B cell (primary cell): ENCODE data around the gene SOX8. TPM values are rescaled to one million over a fixed set of nuclear protein-coding genes. Genes with fewer than 3 reads are reported as not detected.

Experiments
- ATAC-seq: fragments of 200-7000 bp; cut with Tn5 transposase; one replicate; pipeline ENCODE4 v1.10.0; 2021; ENCODE audit warnings: low read depth, mild to moderate bottlenecking, moderate number of reproducible peaks, moderate library complexity
- CTCF ChIA-PET: fragments of 350-600 bp; sonication (Branson Sonifier 250); formaldehyde crosslinking; loops from one replicate; lab custom pipeline; 2021; ENCODE audit warnings: antibody characterized with exemption, inconsistent platforms; lab: Charles Lee
- POLR2A ChIA-PET: fragments of 350-600 bp; sonication (Branson Sonifier 250); formaldehyde crosslinking; loops from one replicate; lab custom pipeline; 2021; ENCODE audit warnings: antibody characterized with exemption; lab: Charles Lee
- DNase-seq: peaks from one replicate; pipeline ENCODE4 v3.0.0; 2013
- H2AFZ ChIP-seq: 2 replicates; pipeline ENCODE4 v1.6.1; 2012; ENCODE audit warnings: mild to moderate bottlenecking, low read depth, low read length; ENCODE audit not compliant: insufficient read depth, poor library complexity, severe bottlenecking
- H3K27ac ChIP-seq, 2 donors: 1 replicate in 1 of 2; 2 replicates in 1 of 2; pipeline ENCODE4 v1.5.1; 2012 to 2013; ENCODE audit warnings: low read length in 2 of 2, mild to moderate bottlenecking in 2 of 2, moderate library complexity in 1 of 2
- H3K27me3 ChIP-seq, 4 experiments: fragments of 200-600 bp in 1 of 4; sonication (generic) in 1 of 4; replicated peaks in 1 of 4; 1 replicate in 2 of 4; 2 replicates in 2 of 4; pipeline versions ENCODE4 v1.6.1 to v1.7.0; 2013 to 2016; ENCODE audit warnings: low read length in 3 of 4, mild to moderate bottlenecking in 2 of 4, mixed read lengths in 1 of 4, moderate library complexity in 1 of 4; ENCODE audit not compliant: insufficient read depth in 4 of 4, control insufficient read depth in 3 of 4; ENCODE audit errors: control extremely low read depth in 1 of 4
- H3K36me3 ChIP-seq, 2 experiments: replicated peaks in 1 of 2; 1 replicate in 1 of 2; 2 replicates in 1 of 2; pipeline versions ENCODE4 v1.6.1 to v1.7.1; 2013; ENCODE audit warnings: low read length in 1 of 2; ENCODE audit not compliant: insufficient read depth in 2 of 2, control insufficient read depth in 1 of 2; ENCODE audit errors: control extremely low read depth in 1 of 2, extremely low read depth in 1 of 2
- H3K4me1 ChIP-seq, 2 donors: fragments of 200-600 bp in 1 of 2; sonication (generic) in 1 of 2; 1 replicate in 1 of 2; 2 replicates in 1 of 2; pipeline versions ENCODE4 v1.5.1 to v1.6.1; 2013 to 2017; ENCODE audit warnings: low read length in 2 of 2; ENCODE audit not compliant: control insufficient read depth in 2 of 2, insufficient read depth in 2 of 2
- H3K4me2 ChIP-seq: replicated peaks from 2 replicates; pipeline ENCODE3; 2012; ENCODE audit warnings: mild to moderate bottlenecking, low read depth, low read length; ENCODE audit not compliant: poor library complexity, severe bottlenecking
- H3K4me3 ChIP-seq, 5 experiments: fragments of 200-600 bp in 1 of 5; sonication (generic) in 1 of 5; 1 replicate in 3 of 5; 2 replicates in 2 of 5; pipeline versions ENCODE4 v1.5.1 to v1.7.0; 2011 to 2016; ENCODE audit warnings: low read length in 4 of 5, mild to moderate bottlenecking in 4 of 5, low read depth in 2 of 5, control low read depth in 1 of 5, moderate library complexity in 1 of 5; ENCODE audit not compliant: insufficient read depth in 1 of 5; ENCODE audit errors: control extremely low read depth in 1 of 5, extremely low read depth in 1 of 5
- H3K79me2 ChIP-seq: fragments of 200-600 bp; sonication (generic); one replicate; pipeline ENCODE4 v1.6.0; 2016; ENCODE audit warnings: low read length; ENCODE audit not compliant: control insufficient read depth, insufficient read depth
- H3K9ac ChIP-seq: fragments of 200-600 bp; sonication (generic); 2 replicates; pipeline ENCODE4 v1.6.1; 2017; ENCODE audit warnings: mild to moderate bottlenecking, low read length, moderate library complexity
- H3K9me3 ChIP-seq, 3 donors: one replicate each; pipeline versions ENCODE4 v1.6.1 to v1.7.1; 2013; ENCODE audit warnings: low read length in 2 of 3; ENCODE audit not compliant: control insufficient read depth in 2 of 3, insufficient read depth in 1 of 3; ENCODE audit errors: control extremely low read depth in 1 of 3
- H4K20me1 ChIP-seq: 2 replicates; pipeline ENCODE4 v1.6.0; 2012; ENCODE audit warnings: mild to moderate bottlenecking, low read length; ENCODE audit not compliant: insufficient read depth, control insufficient read depth, poor library complexity, severe bottlenecking
- H3K27ac Mint-ChIP-seq: one replicate; pipeline ENCODE4 v1.8.0; 2021; ENCODE audit warnings: mixed read lengths
- H3K27me3 Mint-ChIP-seq: one replicate; pipeline ENCODE4 v1.8.0; 2021; ENCODE audit warnings: mixed read lengths
- H3K4me1 Mint-ChIP-seq: one replicate; pipeline ENCODE4 v1.8.0; 2021; ENCODE audit warnings: mixed read lengths
- H3K4me3 Mint-ChIP-seq: one replicate; pipeline ENCODE4 v1.8.0; 2021; ENCODE audit warnings: mixed read lengths
- H3K9me3 Mint-ChIP-seq: one replicate; pipeline ENCODE4 v1.8.0; 2022; ENCODE audit warnings: mixed read lengths; ENCODE audit not compliant: insufficient read depth
- CTCF ChIP-seq: fragments of 200-600 bp; IDR thresholded peaks from one replicate; pipeline ENCODE4 v1.8.0; 2022; ENCODE audit warnings: antibody characterized with exemption, mild to moderate bottlenecking
- EZH2 ChIP-seq: IDR thresholded peaks from 2 replicates; pipeline ENCODE4 v1.6.1; 2012; ENCODE audit warnings: borderline replicate concordance, low read depth, mild to moderate bottlenecking, moderate library complexity, low read length; ENCODE audit not compliant: insufficient read depth, poor library complexity, severe bottlenecking
- WGBS: methylation state at CpG from one replicate; pipeline ENCODE4 v1.1.5; 2013; ENCODE audit warnings: missing lambda C conversion rate; ENCODE audit not compliant: insufficient coverage; 5-methylcytosine and 5-hydroxymethylcytosine counted together
- intact Hi-C: fragments of 100-400 bp; cut with micrococcal nuclease; formaldehyde crosslinking; loops from one replicate; pipeline ENCODE4 v1.10.0; 2022
- polyA plus RNA-seq: library from polyadenylated mRNA; depleted of rRNA; stranded (reverse); fragments of >200 nt; gene quantifications from 2 replicates; pipeline ENCODE4 v1.2.3, GENCODE V29; 2012
- total RNA-seq, 2 donors: library from RNA; stranded (reverse); fragments of 120-200 nt in 1 of 2; gene quantifications; 1 replicate in 1 of 2; 2 replicates in 1 of 2; pipeline versions ENCODE4 v1.2.3 to v1.2.4, GENCODE V29; 2013 to 2022

Gene SOX8
- total and polyA plus RNA-seq, 2 donors (not counting 1 experiment from before 2014, with no cell fraction given) = 0.03 to 1.2 TPM

DNA sequence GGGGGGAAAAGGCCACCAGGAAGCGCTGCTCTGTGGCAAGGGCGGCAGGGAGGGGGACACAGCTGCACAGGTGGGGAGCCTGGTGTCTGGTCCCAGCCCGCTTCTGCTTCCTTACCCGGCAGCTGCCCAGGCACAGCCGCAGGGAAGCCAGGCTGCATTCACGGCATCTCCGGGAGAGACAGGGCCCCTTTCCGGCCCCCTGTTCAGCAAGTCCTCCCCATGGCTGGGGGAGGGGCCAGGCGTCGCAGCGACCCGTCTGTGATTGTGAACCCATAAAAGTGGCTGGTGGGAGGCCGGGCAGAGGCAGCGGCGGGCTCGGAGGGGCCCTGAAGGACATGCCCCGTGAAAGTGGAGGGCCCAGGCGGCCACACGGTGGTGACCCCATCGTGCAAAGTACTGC lies 28.7 kb downstream of the SOX8 start:
- no peaks in the 10 kb centered on the region for H3K4me1 ChIP-seq
- H3K4me1 Mint-ChIP-seq = no peaks in the 10 kb centered on the region
- H3K9ac ChIP-seq = no peak overlapping the region
- no peaks in the 10 kb centered on the region for H3K9me3 Mint-ChIP-seq
- no peak for ATAC-seq
- no peak overlapping the region for H3K4me3 ChIP-seq
- H3K27me3 Mint-ChIP-seq = peaks cover 7% of the 10 kb centered on the region
- no peaks in the 10 kb centered on the region for H3K36me3 ChIP-seq
- peaks cover 0 to 2% (median 0%) of the 10 kb centered on the region in 4 experiments for H3K27me3 ChIP-seq
- H4K20me1 ChIP-seq = no peaks in the 10 kb centered on the region
- no peak overlapping the region for H3K4me2 ChIP-seq
- H3K9me3 ChIP-seq = no peaks in the 10 kb centered on the region
- no peaks in the 10 kb centered on the region for H3K79me2 ChIP-seq
- no peak overlapping the region for H2AFZ ChIP-seq
- no peak for TF ChIP-seq EZH2
- TF ChIP-seq CTCF = no peak
- H3K27ac Mint-ChIP-seq = no peak overlapping the region
- intact Hi-C loops = no loop called here
- H3K27ac ChIP-seq = no peak overlapping the region
- 22% methylated on average over 20 of the region's 20 CpGs for whole genome bisulfite sequencing
- CTCF ChIA-PET = no interaction called here
- H3K4me3 Mint-ChIP-seq = no peak overlapping the region
- DNase-seq = no peak
- POLR2A ChIA-PET = no interaction called here

- no peak overlapping the region for H3K4me2 ChIP-seq
- no peak overlapping the region for H2AFZ ChIP-seq
- TF ChIP-seq CTCF = no peak
- no peak for TF ChIP-seq EZH2
- no peaks in the 10 kb centered on the region for H3K9me3 ChIP-seq
- Mint-ChIP-seq H3K27me3 (peaks cover 7% of the 10 kb centered on the region), H3K4me3 (no peak overlapping the region), H3K4me1 (no peaks in the 10 kb centered on the region), H3K9me3 (no peaks in the 10 kb centered on the region), H3K27ac (no peak overlapping the region)
- DNase-seq = no peak
- ATAC-seq = no peak
- POLR2A ChIA-PET = no interaction called here
- CTCF ChIA-PET = no interaction called here
- no peaks in the 10 kb centered on the region for H4K20me1 ChIP-seq
- no peak overlapping the region for H3K27ac ChIP-seq
- no peak overlapping the region for H3K9ac ChIP-seq
- no peak overlapping the region for H3K4me3 ChIP-seq
- H3K27me3 ChIP-seq = peaks cover 0 to 2% (median 0%) of the 10 kb centered on the region in 4 experiments
- WGBS = 85% methylated on average over 16 of the region's 16 CpGs
- no peaks in the 10 kb centered on the region for H3K36me3 ChIP-seq
- no peaks in the 10 kb centered on the region for H3K4me1 ChIP-seq
- intact Hi-C loops = no loop called here
- no peaks in the 10 kb centered on the region for H3K79me2 ChIP-seq
Measured at GRCh38 chr16:1010815-1011214, 29.2 kb downstream of the SOX8 start.
